ENCODE results near the gene GALNS.

Gene GALNS

DNA sequence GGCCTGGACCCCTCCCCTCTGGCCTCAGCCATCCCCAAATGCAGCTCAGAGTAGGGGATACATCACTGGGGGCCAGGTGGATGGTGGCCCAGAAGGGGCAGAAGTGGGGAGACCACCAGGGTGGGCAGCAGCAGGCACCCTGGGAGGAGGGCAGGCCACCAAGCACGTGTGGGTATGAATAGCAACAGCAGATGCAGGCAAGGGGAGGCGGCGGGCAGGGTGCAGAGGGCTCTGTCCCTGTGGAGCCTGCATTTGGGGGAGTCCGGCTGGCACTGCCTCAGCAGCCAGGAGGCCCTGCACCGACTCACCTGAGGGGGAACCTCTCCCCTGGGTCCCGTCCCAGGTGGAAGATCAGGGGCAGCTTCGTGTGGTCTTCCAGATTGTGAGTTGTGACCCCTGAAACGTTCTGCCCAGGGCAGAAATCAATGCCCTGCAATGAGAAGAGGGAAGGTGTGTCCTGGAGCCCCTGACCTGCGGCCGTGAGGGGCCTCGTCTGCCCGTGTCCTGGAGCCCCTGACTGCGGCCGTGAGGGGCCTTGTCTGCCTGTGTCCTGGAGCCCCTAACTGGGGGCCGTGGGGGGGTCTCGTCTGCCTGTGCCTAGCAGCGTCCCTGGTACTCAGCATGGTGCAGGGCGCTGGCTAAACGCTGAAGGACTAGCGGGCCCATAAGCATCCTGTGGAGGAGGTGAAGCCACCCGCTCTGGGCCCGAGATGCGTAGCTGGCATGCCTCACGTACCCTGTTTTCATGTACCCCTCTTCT lies 34.3 kb downstream of the GALNS start:
- in situ Hi-C loops (cut with HindIII; ENCODE audit: low sequenced_read_pairs): no loop called here

- in situ Hi-C loops (cut with HindIII; ENCODE audit: low sequenced_read_pairs): no loop called here
Observed at GRCh38 chr16:88821168-88821850, 35.4 kb downstream of the GALNS start.

DNA sequence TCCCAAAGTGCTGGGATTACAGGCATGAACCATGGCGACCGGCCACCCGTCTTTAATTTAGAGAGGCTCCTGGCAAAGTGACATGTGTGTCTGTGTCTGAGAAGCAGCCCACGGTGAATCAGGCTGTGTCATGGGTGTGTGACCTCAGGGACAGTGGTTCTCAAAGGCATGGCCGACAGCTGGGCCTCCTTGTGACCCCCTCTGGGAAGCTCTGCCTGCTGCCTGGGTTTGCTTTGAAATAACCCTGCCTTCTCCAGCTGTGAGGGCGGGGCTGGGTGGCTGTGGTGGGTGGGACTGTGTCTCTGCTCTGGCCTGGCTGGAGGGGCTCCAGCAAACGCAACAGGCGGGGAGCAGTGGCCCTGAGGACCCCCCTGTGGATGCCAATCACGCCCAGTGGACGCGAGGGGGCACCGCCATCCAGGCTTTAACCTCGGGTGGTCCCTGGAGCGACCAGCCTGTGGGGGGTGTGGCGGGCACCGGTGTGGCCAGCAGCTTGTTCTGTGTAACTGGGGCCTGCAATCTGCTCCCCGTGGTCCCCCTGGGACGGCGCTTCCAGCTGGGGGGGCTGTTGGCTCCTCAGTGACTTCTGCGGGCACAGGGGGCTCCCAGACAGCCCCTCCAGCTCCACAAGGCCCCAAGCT lies 36.2 kb downstream of the GALNS start:
- in situ Hi-C loops (cut with HindIII; ENCODE audit: low sequenced_read_pairs): no loop called here

DNA sequence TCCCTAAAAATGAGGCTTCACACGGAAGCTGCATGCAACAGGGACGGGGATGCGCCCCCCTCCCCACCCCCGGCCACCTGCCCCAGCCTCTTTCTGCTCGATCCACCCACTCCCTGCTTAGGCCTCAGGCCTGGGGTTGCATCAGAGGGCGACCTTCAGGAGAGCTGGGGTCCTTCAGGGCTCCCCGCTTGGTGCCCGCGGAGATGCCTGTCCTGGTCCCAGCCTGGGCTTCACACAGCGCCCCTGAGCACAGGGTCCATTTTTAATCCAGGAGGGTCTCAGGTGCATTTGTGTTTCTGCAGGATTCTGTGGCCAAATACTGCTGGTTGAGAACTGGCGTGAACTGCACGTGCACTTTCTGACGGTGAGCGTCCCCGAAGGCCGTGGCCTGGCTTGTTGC lies 37.6 kb downstream of the GALNS start:
- in situ Hi-C loops (cut with HindIII; ENCODE audit: low sequenced_read_pairs): no loop called here

GRCh38 chr16:88818575-88818874 lies 38.2 kb downstream of the GALNS start:
- in situ Hi-C loops (cut with HindIII; ENCODE audit: low sequenced_read_pairs): no loop called here

GRCh38 chr16:88817785-88818574 lies 38.8 kb downstream of the GALNS start:
- in situ Hi-C loops (cut with HindIII; ENCODE audit: low sequenced_read_pairs): no loop called here

GRCh38 chr16:88816736-88817535 lies 39.8 kb downstream of the GALNS start:
- in situ Hi-C loops (cut with HindIII; ENCODE audit: low sequenced_read_pairs): no loop called here

- in situ Hi-C loops (cut with HindIII; ENCODE audit: low sequenced_read_pairs): no loop called here
Observed at GRCh38 chr16:88815901-88816589, 40.7 kb downstream of the GALNS start.

DNA sequence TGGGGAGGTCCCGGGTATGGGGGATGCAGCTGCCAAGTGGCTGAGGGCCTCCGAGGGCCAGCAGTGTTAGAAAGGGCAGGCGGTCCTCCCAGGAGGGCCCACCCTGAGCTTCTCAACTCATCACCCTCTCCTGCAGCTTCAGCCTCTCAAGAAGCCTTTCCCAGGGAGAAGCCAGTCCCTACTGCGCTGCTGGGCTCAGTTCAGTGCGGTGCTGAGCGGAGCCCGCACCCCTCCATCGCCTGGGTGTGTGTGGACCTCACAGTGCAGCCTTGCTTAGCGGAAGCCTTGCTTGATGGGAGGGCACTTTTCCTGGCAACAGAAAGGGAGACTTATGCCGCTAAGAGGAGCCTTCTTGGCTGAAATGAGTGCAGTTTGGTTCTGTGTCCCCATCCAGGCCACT lies 41.5 kb downstream of the GALNS start:
- in situ Hi-C loops (cut with HindIII; ENCODE audit: low sequenced_read_pairs): no loop called here

DNA sequence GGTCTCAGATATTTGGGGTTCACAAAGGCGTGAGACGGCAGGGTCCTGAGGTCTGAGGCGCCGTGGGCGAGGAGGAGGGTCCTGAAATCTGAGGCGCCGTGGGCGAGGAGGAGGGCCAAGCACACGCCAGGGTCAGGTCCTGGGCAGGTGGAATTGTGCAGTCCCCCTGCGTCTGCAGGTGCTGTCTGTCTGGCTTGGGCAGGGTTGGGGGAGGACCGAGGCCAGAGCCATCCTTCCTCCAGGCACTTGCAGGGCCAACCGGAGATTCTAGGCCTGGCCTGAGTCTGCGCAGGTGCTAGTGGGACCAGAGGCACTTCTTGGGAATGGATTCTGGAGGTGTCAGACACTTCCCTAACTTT lies 42.6 kb downstream of the GALNS start:
- in situ Hi-C loops (cut with HindIII; ENCODE audit: low sequenced_read_pairs): no loop called here

DNA sequence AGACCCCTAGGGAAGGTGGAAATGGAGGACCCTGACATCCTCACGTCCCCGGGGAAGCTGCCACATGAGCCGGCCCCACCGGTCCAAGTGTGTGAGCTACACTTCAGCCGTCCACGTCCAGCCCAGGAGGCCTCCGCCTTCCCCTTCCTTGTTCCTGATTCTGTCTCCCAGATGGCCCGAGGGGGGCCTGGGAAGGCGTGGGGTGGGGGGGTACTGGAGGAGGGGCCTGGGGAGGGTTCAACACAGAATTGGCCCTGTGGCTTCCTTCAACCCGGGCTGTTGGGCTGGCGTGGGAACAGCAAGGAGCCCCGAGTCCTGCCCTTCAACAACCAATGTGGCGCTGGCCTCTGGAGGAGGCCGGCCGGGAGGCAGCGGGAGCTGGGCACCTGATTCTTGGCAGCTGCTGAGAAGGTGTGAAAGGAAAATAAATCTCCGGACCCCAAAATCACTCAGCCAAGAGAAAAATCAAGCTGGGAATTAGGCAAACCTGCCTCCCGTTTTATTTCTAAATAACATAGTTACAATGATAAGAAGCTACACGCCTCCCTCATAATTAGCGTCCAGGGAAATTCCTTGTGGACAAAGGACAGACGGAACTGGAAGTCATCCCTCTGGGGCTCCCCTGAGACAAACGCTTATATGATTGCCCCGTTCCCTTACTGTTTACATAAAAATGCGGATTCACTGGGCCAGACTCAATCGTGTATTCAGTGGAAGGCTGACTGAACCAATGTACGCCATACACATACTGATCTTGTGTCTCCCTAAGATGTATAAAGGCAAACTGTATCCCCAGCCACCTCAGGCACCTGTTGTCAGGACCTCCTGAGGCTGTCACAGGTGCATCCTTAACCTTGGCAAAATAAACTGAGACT lies 43.2 kb downstream of the GALNS start:
- in situ Hi-C loops (cut with HindIII; ENCODE audit: low sequenced_read_pairs): no loop called here

GRCh38 chr16:88812513-88813268 lies 44.1 kb downstream of the GALNS start:
- in situ Hi-C loops (cut with HindIII; ENCODE audit: low sequenced_read_pairs): no loop called here

GRCh38 chr16:88811769-88812512 lies 44.8 kb downstream of the GALNS start, which contains the start of gene APRT:
Gene APRT (minus strand): TSS chr16:88811928. CDS start chr16:88811899, 29 bp downstream.
- in situ Hi-C loops (cut with HindIII; ENCODE audit: low sequenced_read_pairs): no loop called here

DNA sequence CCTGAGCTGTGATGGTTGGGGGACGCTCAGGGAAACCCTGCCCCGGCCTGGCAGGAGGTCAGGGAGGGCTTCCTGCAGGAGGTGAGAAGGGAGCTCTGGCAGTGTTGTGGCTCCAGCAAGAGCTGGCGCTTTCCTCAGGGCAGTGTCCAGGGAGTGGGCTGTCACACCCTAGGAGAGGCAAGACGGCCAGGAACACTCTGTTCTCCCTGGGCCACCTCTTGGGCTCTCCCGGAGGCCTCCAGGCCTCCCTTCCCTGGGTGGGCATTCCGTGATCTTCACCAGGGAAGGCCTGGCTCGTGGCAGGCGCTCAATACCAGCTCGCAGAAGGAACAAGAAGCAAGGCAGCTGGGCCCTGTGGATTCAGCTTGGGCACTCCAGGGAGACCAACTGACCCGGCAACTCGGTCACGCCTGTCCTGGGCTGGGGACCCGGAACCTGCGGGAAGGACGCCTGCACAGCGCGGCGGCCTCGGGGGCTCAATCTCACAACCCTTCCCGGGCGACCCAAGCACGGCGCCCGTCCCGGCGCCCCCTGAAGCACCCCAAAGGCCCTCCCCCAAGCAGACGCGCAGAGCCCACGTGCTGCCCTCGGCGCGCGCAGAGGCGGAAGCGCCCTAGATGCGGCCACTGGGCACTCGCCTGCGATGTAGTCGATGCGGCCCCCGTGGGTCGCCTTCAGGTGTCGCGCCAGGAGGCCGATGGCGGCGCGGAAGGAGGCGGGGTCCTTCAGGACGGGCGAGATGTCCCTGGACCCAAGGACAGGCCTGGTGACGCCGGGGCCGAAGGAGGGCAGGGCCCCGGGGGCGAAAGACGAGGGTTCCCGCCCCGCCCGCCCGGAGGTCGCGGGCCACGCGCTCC lies 45.6 kb downstream of the GALNS start:
- in situ Hi-C loops (cut with HindIII; ENCODE audit: low sequenced_read_pairs): no loop called here

DNA sequence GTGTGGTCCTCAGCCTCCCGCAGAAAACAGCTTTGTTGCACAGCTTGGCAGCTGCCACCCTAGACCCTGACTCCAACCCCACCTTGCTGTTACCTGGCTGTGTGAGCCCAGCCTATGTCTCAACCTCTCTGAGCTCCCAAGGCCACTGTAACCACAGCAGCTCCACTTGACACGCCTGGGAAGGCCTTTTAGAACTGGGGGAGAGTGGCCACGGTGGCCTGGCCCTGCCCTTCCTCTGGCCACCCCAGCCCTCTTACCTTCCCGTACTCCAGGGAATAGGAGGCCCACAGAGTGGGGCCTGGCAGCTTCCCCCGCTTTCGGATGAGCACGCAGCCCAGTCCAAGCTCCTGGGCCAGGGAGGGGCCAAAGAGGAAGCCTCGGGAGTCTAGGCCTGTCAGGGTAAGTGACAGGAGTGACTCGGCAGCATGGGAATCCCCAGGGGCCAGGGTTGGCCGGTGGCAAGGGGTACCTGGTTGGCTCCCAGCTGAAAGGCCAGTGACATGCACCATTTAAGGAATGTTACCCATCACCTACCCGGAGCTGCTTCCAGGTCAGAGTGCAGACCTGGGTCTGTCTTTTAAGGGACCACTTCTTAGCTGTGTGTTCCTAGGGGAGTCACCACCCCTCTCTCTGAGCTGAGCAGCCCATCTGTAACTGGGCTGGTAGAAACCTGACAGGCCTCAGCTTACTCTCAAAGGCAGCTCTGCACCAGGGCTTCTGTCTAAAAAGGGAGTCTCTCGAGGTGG lies 46.4 kb downstream of the GALNS start:
- in situ Hi-C loops (cut with HindIII; ENCODE audit: low sequenced_read_pairs): no loop called here

- in situ Hi-C loops (cut with HindIII; ENCODE audit: low sequenced_read_pairs): no loop called here
Observed at GRCh38 chr16:88809676-88810165, 47.0 kb downstream of the GALNS start.
